Mesendoderm (in vitro differentiated cells): ENCODE data around the gene KLHL22.

Experiments
- DNase-seq: peaks from one replicate; pipeline ENCODE4 v3.0.0; 2013
- H2AK5ac ChIP-seq: 2 replicates; pipeline ENCODE4 v1.6.1; 2013; ENCODE audit warnings: low read length, inconsistent platforms
- H2BK120ac ChIP-seq: 2 replicates; pipeline ENCODE4 v1.6.1; 2013; ENCODE audit warnings: low read depth, mild to moderate bottlenecking, low read length, moderate library complexity, mixed read lengths
- H2BK15ac ChIP-seq: replicated peaks from 2 replicates; pipeline ENCODE4 v1.6.1; 2013; ENCODE audit warnings: low read depth, mild to moderate bottlenecking, moderate library complexity
- H2BK5ac ChIP-seq: 2 replicates; pipeline ENCODE4 v1.6.1; 2013; ENCODE audit warnings: low read length, inconsistent platforms
- H3K18ac ChIP-seq: 2 replicates; pipeline ENCODE4 v1.6.1; 2013; ENCODE audit warnings: mild to moderate bottlenecking, low read length, mixed read lengths
- H3K23ac ChIP-seq: one replicate; pipeline ENCODE4 v1.6.1; 2013; ENCODE audit warnings: low read length
- H3K27ac ChIP-seq: 2 replicates; pipeline ENCODE4 v1.5.1; 2013; ENCODE audit warnings: low read depth, mild to moderate bottlenecking, inconsistent platforms, low read length, moderate library complexity
- H3K27me3 ChIP-seq: 2 replicates; pipeline ENCODE4 v1.6.1; 2013; ENCODE audit warnings: low read length, control low read depth, mild to moderate bottlenecking, inconsistent platforms; ENCODE audit not compliant: insufficient read depth, poor library complexity
- H3K36me3 ChIP-seq: 2 replicates; pipeline ENCODE4 v1.6.1; 2013; ENCODE audit warnings: low read length, inconsistent platforms; ENCODE audit not compliant: control insufficient read depth, insufficient read depth
- H3K4ac ChIP-seq: one replicate; pipeline ENCODE4 v1.6.1; 2013; ENCODE audit warnings: low read depth, mild to moderate bottlenecking, low read length, moderate library complexity
- H3K4me1 ChIP-seq: 2 replicates; pipeline ENCODE4 v1.6.1; 2013; ENCODE audit warnings: low read depth, low read length, inconsistent platforms; ENCODE audit not compliant: control insufficient read depth
- H3K4me2 ChIP-seq: 2 replicates; pipeline ENCODE4 v1.6.1; 2013; ENCODE audit warnings: low read length
- H3K4me3 ChIP-seq: 2 replicates; pipeline ENCODE4 v1.5.1; 2013; ENCODE audit warnings: mild to moderate bottlenecking, low read length
- H3K56ac ChIP-seq: one replicate; pipeline ENCODE4 v1.6.1; 2013; ENCODE audit warnings: low read length
- H3K79me1 ChIP-seq: 2 replicates; pipeline ENCODE4 v1.6.1; 2013; ENCODE audit warnings: low read length, inconsistent platforms
- H3K79me2 ChIP-seq: 2 replicates; pipeline ENCODE4 v1.6.1; 2013; ENCODE audit warnings: mild to moderate bottlenecking, low read length; ENCODE audit not compliant: control insufficient read depth, insufficient read depth
- H3K9ac ChIP-seq: 2 replicates; pipeline ENCODE4 v1.6.1; 2013; ENCODE audit warnings: low read length, inconsistent platforms
- H4K5ac ChIP-seq: one replicate; pipeline ENCODE4 v1.6.1; 2013; ENCODE audit warnings: low read length
- H4K8ac ChIP-seq: one replicate; pipeline ENCODE4 v1.6.1; 2013; ENCODE audit warnings: low read depth, mild to moderate bottlenecking, control low read depth, low read length, moderate library complexity
- WGBS: extraction: QIAGEN DNeasy Blood & Tissue Kit; methylation state at CpG from one replicate; pipeline ENCODE4 v1.1.7; 2013; ENCODE audit warnings: low lambda C conversion rate, missing lambda C conversion rate; ENCODE audit not compliant: insufficient coverage; ENCODE audit errors: extremely low coverage; 5-methylcytosine and 5-hydroxymethylcytosine counted together

The KLHL22 gene

DNA sequence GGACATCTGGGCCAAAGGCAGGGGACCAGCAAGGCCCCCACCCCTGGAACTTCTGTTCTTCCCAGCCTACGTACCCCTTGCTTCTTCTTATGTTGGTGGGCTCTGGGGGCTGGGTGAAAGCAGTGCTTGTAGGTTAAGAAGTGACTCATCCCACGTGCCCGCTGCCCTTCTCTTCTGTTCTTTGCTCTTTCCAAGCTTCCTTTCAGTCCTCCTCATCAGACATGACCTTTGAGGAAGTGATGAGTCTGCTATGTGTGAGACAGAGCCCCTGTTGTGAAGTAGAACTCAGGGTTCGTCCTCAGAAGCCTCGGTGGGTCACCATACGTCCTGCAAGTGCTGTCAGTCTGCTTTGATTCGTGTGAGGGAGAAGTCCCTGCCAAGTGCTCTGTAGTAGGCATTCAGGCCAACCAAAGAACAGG is 24.5 kb upstream of the KLHL22 start:
- Histone ChIP-seq H3K36me3 (peaks cover 2% of the 10 kb centered on the region), H2BK120ac (no peak overlapping the region), H3K23ac (no peak overlapping the region), H2AK5ac (no peak overlapping the region), H3K4me1 (no peaks in the 10 kb centered on the region), H3K4ac (no peak overlapping the region), H3K18ac (no peak overlapping the region), H2BK5ac (no peak overlapping the region), H4K8ac (no peak overlapping the region), H3K4me2 (no peak overlapping the region), H3K27ac (peak overlapping the region; percentile 9), H3K79me2 (peaks cover 37% of the 10 kb centered on the region), H2BK15ac (no peak overlapping the region), H3K79me1 (peaks cover 24% of the 10 kb centered on the region), H3K9ac (no peak overlapping the region), H3K4me3 (no peak overlapping the region), H4K5ac (no peak overlapping the region), H3K56ac (no peak overlapping the region), H3K27me3 (no peaks in the 10 kb centered on the region)
- WGBS: no CpG with 5 or more reads among the region's 7 CpGs
- peak; percentile 50 for DNase-seq

DNA sequence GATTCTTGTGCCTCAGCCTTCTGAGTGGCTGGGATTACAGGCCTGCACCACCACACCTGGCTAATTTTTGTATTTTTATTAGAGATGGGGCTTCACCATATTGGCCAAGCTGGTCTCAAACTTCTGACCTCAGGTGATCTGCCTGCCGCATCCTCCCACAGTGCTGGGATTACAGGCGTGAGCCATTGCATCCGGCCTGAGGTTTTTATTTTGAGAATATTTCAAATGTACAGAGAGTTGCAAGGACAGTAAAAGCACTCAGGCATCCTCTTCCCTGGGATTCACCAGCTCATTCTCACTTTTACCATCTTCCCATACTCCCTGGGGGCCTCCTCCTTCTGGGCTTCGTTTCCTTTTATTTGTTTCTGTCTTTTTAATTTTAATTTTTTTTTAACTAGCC is 24.0 kb upstream of the KLHL22 start:
- no peak overlapping the region for H2BK120ac ChIP-seq
- H2AK5ac ChIP-seq: no peak overlapping the region
- no peak overlapping the region for H3K4me2 ChIP-seq
- H4K8ac ChIP-seq: no peak overlapping the region
- DNase-seq: no peak
- no peak overlapping the region for H2BK5ac ChIP-seq
- no peaks in the 10 kb centered on the region for H3K4me1 ChIP-seq
- H3K27me3 ChIP-seq: no peaks in the 10 kb centered on the region
- no peak overlapping the region for H3K4ac ChIP-seq
- WGBS: no CpG with 5 or more reads among the region's 4 CpGs
- H3K27ac ChIP-seq: peak overlapping the region; percentile 9
- no peak overlapping the region for H2BK15ac ChIP-seq
- no peak overlapping the region for H3K56ac ChIP-seq
- H3K79me2 ChIP-seq: peaks cover 40% of the 10 kb centered on the region
- no peak overlapping the region for H4K5ac ChIP-seq
- peaks cover 2% of the 10 kb centered on the region for H3K36me3 ChIP-seq
- peaks cover 30% of the 10 kb centered on the region for H3K79me1 ChIP-seq
- no peak overlapping the region for H3K9ac ChIP-seq
- no peak overlapping the region for H3K18ac ChIP-seq
- H3K4me3 ChIP-seq: no peak overlapping the region
- H3K23ac ChIP-seq: no peak overlapping the region

DNA sequence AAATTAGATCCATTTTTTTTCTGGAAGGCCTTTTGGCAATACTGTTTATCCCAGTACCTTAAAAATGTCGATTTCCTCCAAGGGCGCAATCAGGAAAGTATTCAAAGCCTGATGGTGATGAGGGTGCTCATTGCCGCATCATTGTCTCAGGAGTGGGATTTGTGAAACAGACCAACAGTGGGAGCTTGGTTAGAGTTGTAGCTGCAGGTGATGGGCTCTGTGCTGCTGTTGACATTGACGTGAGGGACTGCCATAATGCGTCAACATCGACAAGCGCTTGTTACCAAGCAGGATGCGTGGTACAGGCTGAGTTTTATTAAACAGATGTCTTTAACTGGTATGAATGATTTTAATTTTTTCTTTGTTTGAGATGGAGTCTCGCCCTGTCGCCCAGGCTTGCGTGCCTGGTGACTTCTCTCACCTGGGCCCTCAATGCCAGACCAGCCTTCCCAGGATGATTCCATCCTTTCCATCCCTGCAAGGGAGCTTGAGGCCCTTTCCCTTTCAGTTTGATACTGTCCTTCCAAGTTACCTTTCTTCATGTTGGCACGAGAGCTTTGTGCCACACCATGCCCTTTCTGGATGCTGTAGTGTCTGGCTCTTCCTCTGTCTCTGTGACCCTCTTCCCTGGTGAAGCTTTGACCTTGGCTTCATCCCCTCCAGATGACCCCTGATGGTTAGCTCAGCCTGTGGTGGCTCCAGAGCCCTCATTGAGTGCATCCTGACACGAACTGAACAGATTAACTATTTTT is 22.4 kb upstream of the KLHL22 start:
- Histone ChIP-seq H3K27me3 (no peaks in the 10 kb centered on the region), H3K4me2 (no peak overlapping the region), H3K36me3 (peaks cover 2% of the 10 kb centered on the region), H4K5ac (no peak overlapping the region), H3K4ac (no peak overlapping the region), H2BK15ac (no peak overlapping the region), H2BK120ac (no peak overlapping the region), H2BK5ac (no peak overlapping the region), H2AK5ac (no peak overlapping the region), H3K23ac (no peak overlapping the region), H3K79me2 (peaks cover 50% of the 10 kb centered on the region), H3K4me1 (no peaks in the 10 kb centered on the region), H3K79me1 (peaks cover 34% of the 10 kb centered on the region), H4K8ac (no peak overlapping the region), H3K4me3 (no peak overlapping the region), H3K56ac (no peak overlapping the region), H3K9ac (no peak overlapping the region), H3K27ac (no peak overlapping the region), H3K18ac (no peak overlapping the region)
- no peak for DNase-seq
- no CpG with 5 or more reads among the region's 13 CpGs for WGBS

GRCh38 chr22:20517422-20517821 is 21.8 kb upstream of the KLHL22 start:
- no peak overlapping the region for H3K4me3 ChIP-seq
- H3K4ac ChIP-seq: no peak overlapping the region
- no peak overlapping the region for H2BK15ac ChIP-seq
- H3K9ac ChIP-seq: no peak overlapping the region
- no peak overlapping the region for H2BK5ac ChIP-seq
- no peak for DNase-seq
- H4K5ac ChIP-seq: no peak overlapping the region
- H3K56ac ChIP-seq: no peak overlapping the region
- H4K8ac ChIP-seq: no peak overlapping the region
- H3K79me2 ChIP-seq: peaks cover 51% of the 10 kb centered on the region
- no peak overlapping the region for H2BK120ac ChIP-seq
- WGBS: no CpG with 5 or more reads among the region's 4 CpGs
- no peaks in the 10 kb centered on the region for H3K4me1 ChIP-seq
- no peaks in the 10 kb centered on the region for H3K27me3 ChIP-seq
- H3K27ac ChIP-seq: no peak overlapping the region
- H3K79me1 ChIP-seq: peaks cover 31% of the 10 kb centered on the region
- H3K4me2 ChIP-seq: no peak overlapping the region
- peaks cover 2% of the 10 kb centered on the region for H3K36me3 ChIP-seq
- H3K18ac ChIP-seq: no peak overlapping the region
- no peak overlapping the region for H2AK5ac ChIP-seq
- H3K23ac ChIP-seq: no peak overlapping the region

DNA sequence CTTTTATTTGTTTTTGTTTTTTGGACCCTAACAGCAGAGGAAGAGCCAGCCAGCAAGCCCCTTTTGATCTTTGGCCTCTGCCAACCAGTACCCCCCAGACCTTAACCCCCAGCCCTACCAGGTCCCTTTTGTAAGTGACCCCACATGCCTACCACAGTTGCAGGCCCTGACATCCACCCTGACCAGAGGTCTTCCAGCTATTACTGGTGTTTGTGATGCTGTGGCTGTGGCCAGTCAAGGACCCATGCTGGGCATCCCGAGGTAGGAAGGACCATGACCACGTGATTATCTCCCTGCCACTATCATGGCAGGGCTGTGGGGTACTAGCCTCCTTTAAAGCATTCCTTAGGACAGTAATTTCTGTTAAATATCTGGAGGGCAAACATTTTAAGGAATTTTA is 20.8 kb upstream of the KLHL22 start:
- DNase-seq: no peak
- no peak overlapping the region for H4K5ac ChIP-seq
- H3K27ac ChIP-seq: no peak overlapping the region
- H3K79me1 ChIP-seq: peaks cover 29% of the 10 kb centered on the region
- H3K23ac ChIP-seq: no peak overlapping the region
- no peak overlapping the region for H2AK5ac ChIP-seq
- no peak overlapping the region for H3K4me2 ChIP-seq
- no peak overlapping the region for H3K4ac ChIP-seq
- no peaks in the 10 kb centered on the region for H3K27me3 ChIP-seq
- H2BK15ac ChIP-seq: no peak overlapping the region
- H2BK5ac ChIP-seq: no peak overlapping the region
- H3K18ac ChIP-seq: no peak overlapping the region
- H3K56ac ChIP-seq: no peak overlapping the region
- no peak overlapping the region for H3K4me3 ChIP-seq
- no peak overlapping the region for H4K8ac ChIP-seq
- H3K4me1 ChIP-seq: no peaks in the 10 kb centered on the region
- no CpG with 5 or more reads among the region's 2 CpGs for WGBS
- no peak overlapping the region for H3K9ac ChIP-seq
- H3K79me2 ChIP-seq: peaks cover 53% of the 10 kb centered on the region
- H3K36me3 ChIP-seq: peaks cover 2% of the 10 kb centered on the region
- no peak overlapping the region for H2BK120ac ChIP-seq
